GM03348 (cell line): ENCODE data around the gene EIF1B.

Source experiments
- DNase-seq: peaks from one replicate; pipeline ENCODE4 v3.0.0; 2012; ENCODE audit warnings: low spot score

EIF1B gene

DNA sequence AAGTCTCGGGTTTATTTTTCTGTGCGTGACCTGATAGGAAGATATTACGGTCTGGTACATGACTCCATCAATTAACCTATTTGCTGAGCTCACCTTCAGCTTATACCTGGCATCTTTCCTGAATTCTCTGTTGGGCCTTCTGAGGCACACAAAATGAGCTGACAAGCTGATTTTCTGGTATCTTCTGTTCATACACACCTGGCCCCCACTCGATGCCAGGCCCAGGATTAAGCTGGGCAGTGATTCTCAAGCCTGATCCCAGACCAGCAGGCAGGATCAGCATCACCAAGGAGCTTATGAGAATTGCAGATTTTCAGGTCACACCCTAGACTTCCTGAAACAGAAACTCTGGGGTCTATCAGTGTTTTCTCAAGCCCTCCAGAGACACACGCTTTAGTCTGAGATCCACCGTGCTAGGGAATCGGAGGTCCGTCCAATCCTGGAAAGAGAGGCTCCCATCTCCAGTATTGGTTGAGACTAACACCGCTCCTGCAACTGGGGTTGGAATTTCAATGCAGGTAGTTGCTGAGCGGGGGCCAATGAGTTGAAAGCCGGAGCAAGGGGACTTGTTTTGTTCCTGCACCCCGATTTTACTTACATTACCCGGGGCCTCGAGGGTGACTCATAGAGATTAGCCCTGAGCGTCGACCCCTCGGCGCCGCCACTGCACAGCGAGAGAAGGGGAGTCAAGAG is 636 bp upstream of the EIF1B start:
- no peak for DNase-seq

DNA sequence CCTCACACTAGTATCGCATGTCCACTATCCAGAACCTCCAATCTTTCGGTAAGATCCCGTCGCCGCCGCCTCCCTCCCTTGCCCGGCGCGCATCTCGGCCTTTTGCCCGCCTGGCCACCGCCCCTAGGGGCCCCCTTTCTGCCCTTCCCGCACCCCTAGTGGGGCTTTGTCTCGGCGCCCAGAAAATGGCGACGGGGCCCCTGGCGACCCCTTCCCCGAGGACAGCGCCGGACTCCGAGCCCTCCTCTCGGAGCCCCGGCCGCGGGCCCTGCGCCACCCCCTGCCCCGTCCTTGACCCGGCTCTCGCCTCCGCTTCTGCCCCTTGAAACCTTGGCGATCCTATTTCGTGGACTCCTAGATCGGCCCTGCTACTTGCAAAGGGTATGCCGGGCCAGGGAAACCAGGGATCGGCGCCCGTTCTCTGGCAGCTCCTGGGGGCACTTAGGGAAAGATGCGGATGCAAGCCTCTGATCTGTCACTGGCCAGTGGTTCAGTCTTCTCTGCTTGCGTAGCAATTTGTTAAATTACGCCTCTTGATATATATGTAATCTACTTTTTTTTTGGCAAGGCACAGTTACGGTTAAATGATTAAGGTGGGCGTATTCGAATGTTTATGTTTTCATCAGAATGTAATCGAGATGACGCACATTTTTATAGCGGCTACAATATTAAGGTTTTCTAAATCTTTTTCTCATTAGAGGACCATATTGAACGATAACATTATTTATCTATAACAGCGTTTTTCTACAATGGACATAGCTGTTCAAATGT is 603 bp downstream of the EIF1B start:
- peak; percentile 53 for DNase-seq

- no peak for DNase-seq
These were observed 1.2 kb downstream of the EIF1B start for GRCh38 chr3:40310705-40311104.

DNA sequence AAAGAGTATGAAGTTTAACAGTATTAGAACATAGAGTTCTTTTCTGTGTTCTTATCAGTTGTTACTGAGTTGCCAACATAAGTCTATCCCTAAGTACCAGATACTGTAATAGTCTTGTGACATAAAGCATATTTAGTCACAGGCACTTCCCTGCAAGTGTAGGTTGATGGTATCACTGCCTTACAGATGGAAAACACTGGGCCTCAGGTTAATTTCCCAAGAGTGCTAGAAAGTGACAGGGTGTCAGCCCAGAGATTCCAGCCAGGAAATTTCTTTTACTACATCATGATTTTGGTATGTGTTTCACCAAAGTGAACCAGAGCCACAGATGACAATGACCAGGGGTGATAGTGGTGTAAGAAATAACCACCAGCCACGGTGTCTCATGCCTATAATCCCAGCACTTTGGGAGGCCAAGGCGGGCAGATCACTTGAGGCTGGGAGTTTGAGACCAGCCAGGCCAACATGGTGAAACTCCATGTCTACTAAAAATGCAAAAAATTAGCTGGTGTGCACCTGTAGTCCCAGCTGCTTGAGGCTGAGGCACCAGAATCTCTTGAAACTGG is 3.2 kb downstream of the EIF1B start:
- DNase-seq, result no peak

GRCh38 chr3:40313975-40314860 is 4.7 kb downstream of the EIF1B start:
- no peak for DNase-seq

DNA sequence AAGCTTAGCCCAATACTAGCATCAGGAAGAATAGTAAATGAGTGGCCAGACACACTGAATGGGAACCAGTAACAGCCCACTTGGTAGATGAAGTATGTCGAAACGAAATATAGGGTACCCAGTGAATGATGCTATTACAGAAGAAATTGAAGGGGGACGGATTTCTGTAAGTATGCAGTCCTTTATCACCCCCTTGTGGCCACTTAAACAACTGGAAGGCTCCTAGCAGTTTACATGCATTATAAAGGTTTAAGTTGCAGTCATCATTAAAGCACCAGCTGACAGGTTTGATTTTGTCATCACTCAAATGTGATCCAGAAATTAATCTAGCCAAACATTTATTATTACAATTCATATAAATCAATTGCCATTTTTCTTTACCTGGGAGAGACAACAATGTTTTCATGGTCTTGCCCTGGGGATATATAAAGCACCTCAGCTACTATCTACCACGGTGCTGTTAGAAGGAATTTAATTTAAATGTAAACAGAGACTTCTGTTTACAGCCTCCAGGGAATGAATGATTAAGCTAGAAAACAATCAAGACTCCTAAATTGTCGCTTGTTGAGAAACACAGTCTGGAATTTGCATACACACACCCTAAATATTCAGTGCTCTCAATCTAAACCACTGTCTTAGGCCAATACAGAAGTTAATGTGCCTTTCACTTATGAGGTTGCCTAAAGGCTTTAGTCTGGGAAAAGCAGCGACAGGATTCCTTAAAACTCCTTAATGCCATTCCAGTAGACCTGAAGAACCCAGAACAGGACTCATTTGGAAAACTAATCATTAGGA is 7.8 kb downstream of the EIF1B start:
- DNase-seq, result peak; percentile 62

DNA sequence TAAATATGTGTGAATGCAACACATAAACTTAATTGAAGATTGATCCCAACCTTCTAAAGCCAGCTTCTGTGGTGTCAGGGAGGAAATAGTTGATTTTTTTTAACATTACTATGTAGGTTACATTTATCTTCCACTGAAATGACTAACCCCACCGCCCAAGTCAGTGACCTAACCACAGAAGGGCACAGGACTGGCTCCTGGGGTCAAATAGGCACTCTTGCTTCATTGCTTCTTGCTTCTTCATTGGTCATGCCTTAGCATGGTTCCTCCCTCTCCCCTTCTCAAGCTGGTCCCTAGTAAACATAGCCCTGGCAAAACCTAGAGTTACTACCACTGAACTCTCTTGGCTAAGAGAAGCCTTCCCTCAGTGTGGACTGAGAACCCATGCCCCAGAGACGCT is 12.3 kb downstream of the EIF1B start:
- DNase-seq, result no peak

DNA sequence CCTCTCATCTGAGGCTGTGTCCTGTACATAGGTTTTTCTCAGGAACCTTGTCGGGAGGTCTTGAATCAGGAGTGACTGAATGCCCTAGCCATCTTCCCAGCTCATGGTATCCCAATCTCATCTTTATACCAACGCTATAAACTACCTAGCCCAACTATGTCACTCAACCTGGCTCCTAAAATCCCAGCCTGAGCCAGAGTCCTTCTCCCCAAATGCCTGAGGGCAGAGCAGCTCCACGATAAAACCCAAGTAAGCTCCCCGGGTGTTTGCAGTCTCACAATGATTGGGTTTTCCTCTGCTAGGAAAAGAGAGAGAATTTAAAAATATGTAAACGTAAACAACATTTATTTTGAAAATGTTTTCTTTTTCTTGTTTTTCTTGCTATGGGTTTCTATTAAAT is 14.4 kb downstream of the EIF1B start:
- no peak for DNase-seq

DNA sequence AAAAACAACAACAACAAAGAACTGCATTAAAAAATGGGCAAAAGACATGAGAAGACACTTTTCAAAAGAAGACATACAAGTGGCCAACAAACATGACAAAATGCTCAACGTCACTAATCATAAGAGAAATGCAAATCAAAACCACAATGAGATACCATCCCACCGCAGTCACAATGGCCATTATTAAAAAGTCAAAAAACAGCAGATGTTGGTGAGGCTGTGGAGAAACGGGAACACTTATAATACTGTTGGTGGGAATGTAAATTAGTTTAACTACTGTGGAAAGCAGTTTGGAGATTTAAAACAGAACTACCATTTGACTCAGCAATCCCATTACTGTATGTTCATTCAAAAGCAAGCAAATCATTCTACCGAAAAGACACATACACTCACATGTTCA is 15.1 kb downstream of the EIF1B start:
- no peak for DNase-seq

GRCh38 chr3:40325465-40325864 is 16.0 kb downstream of the EIF1B start:
- no peak for DNase-seq

DNA sequence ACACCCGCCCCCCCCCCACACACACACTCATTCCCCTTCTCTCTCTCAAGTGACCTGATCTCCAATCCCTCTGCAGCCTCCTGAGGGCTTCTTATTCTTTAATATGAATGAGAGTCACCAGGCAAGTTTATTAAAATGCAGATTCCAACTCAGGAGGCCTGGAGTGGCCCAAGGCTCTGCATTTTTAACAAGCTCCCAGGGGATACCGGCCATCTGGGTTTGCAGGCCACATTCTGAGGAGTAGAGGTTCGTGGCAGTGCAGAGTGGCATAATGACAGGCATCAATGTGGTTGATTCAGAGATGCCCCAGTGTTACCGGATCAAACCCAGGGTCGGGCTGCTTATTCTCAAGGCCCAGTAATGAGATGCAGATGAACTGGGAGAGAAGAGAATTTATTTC is 18.9 kb downstream of the EIF1B start:
- DNase-seq, result no peak

GRCh38 chr3:40329071-40329470 is 19.6 kb downstream of the EIF1B start:
- no peak for DNase-seq

DNA sequence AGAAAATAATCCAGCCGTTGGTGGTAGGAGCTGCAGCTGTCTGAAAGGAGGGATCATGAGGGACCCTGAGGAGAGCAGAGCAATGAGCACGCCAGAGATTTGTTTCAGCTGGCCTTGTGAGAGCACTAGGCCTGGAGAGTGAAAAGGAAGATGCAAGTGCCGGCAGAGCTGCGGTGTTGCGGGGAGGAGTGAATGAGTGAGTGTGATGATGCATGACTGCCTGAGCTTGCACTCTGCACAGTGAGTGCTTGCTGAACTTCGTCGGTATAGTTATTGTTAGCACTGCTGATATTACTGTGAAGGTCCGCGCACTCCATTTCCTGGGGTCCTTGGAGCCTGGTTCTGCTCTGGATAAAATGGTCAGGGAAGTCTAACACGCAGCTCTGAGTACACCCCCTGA is 23.2 kb downstream of the EIF1B start:
- DNase-seq, result no peak

GRCh38 chr3:40333416-40333815 is 23.9 kb downstream of the EIF1B start:
- no peak for DNase-seq

GRCh38 chr3:40333852-40334251 is 24.3 kb downstream of the EIF1B start:
- no peak for DNase-seq

DNA sequence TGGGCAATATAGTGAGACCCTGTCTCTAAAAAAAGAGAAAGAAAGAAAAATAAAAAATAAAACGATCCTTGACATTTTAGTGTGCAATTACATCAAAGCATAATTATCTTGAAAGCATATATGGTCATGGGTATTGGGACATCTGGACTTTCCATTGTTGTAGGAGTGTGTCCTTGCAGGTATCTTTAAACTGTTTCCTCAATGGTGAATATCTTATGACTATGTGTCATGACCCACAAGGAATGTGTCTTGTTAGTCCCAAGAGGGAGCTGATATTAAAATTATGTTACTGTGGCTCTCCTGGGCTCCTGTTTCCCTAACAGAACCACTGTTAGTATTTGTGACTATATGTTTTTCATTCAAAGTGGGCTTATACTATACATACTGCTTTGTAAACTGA is 26.6 kb downstream of the EIF1B start:
- no peak for DNase-seq

DNA sequence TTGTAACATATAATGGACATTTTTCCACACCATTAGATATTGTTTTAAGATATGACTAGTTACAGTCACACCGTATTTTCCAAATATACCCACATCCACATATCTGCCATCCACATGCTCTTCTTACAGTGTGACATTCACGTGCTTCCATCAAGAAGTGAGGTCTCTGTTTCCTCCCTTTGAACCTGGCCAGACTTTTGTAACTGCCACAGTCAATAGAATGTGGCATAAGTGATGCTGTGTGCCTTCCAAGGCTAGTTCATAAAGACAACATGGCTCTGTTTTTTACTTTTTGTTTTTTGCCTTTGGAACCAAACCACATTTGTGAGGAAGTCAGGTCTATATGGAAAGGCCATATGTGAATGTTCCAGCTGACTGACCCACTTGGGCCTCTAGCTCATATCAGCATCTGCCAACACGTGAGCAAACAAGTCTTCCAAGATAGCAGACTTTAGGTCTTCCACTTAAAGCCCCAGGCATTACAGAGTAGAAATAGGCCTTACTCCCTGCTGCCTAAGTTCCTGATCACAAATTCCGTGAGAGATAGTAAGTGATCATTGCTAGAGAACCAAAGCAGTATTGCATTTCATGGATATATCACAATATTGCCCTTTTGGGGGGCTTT is 27.1 kb downstream of the EIF1B start:
- DNase-seq, result no peak

- no peak for DNase-seq
These were observed 27.9 kb downstream of the EIF1B start for GRCh38 chr3:40337136-40338108.

DNA sequence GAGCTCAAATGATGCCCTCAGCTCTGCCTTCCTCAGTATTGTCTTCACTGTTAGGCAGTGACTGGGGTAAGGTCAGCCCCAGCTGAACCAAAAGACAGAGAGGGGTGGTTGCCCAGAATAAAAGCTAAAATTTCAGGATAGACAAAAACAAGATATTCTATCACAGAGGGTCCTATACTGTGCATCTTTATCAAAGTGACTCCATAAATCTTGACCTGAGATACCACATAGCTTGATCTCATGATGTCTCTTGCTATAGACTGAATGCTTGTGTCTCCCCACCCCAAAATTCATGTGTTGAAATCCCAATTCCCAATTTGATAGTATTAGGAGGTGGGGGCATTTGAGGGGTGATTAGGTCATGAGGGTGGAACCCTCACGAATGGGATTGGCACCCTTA is 30.4 kb downstream of the EIF1B start:
- DNase-seq, result no peak
